RWPE2 (cell line): ENCODE results near the gene AQR.
"Not testable (repeated sequence)": the region's sequence is repeated elsewhere in the genome, so short reads cannot be mapped to it uniquely, and the experiment has no call there.

ENCODE experiments used
- ATAC-seq: fragments of 200-7000 bp; cut with Tn5 transposase; 3 replicates; pipeline ENCODE4 v1.9.1; 2021; ENCODE audit warnings: low read depth
- DNase-seq: peaks from one replicate; pipeline ENCODE4 v3.0.0-alpha.2; 2020; ENCODE audit warnings: low spot score
- H3K27ac ChIP-seq: fragments of 450-650 bp; 2 replicates; pipeline ENCODE4 v1.5.1; 2017; ENCODE audit warnings: mild to moderate bottlenecking; ENCODE audit not compliant: poor library complexity, severe bottlenecking
- H3K27me3 ChIP-seq: fragments of 250-450 bp; sonication (Bioruptor Pico); 2 replicates; pipeline ENCODE4 v1.5.1; 2021; ENCODE audit warnings: mild to moderate bottlenecking, moderate library complexity; ENCODE audit not compliant: insufficient read depth, poor library complexity, severe bottlenecking
- H3K36me3 ChIP-seq: fragments of 250-450 bp; sonication (Bioruptor Pico); 2 replicates; pipeline ENCODE4 v1.5.1; 2020; ENCODE audit warnings: low read depth, mild to moderate bottlenecking, moderate library complexity
- H3K4me1 ChIP-seq: fragments of 250-450 bp; sonication (Bioruptor Pico); 2 replicates; pipeline ENCODE4 v1.5.1; 2021; ENCODE audit warnings: mild to moderate bottlenecking, moderate library complexity; ENCODE audit not compliant: insufficient read depth, poor library complexity, severe bottlenecking
- H3K4me3 ChIP-seq: fragments of 250-450 bp; sonication (Bioruptor Pico); 2 replicates; pipeline ENCODE4 v1.5.1; 2021; ENCODE audit warnings: mild to moderate bottlenecking, moderate library complexity; ENCODE audit not compliant: severe bottlenecking
- H3K9me3 ChIP-seq: fragments of 250-450 bp; sonication (Bioruptor Pico); 2 replicates; pipeline ENCODE4 v1.5.1; 2021; ENCODE audit warnings: mild to moderate bottlenecking, moderate library complexity; ENCODE audit not compliant: severe bottlenecking
- TF ChIP-seq, protein P1 (sequence below): fragments of 450-650 bp; IDR thresholded peaks from one replicate; pipeline ENCODE4 v1.5.1; 2017; ENCODE audit warnings: mild to moderate bottlenecking, moderate library complexity; ENCODE audit not compliant: poor library complexity, severe bottlenecking

The AQR gene

DNA sequence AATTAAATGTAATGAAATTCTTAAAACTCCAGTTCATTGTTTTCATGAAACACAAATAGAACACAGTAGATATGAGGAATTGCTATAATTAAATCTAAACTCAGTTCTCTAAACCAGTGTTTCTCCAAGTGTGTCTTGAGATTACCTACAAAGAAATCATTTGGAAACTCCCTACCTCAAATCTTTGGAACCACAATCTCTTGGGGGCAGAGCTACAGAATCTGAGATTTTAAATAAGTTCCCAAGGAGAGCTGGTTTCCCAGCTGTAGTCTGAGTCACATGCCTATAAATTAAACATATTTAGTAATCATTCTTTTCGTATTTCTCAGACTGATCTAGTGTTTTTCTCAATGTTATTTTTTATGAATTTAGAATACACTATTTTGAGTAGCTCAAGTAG is 157.2 kb downstream of the AQR start:
- no peak for DNase-seq
- Histone ChIP-seq H3K9me3 (no peaks in the 10 kb centered on the region), H3K4me1 (peaks cover 12% of the 10 kb centered on the region), H3K4me3 (no peak overlapping the region), H3K36me3 (no peaks in the 10 kb centered on the region), H3K27ac (no peak overlapping the region), H3K27me3 (no peaks in the 10 kb centered on the region)
- ATAC-seq = no peak; the same call in 2 of the 3 replicates
- TF ChIP-seq, protein P1, sequence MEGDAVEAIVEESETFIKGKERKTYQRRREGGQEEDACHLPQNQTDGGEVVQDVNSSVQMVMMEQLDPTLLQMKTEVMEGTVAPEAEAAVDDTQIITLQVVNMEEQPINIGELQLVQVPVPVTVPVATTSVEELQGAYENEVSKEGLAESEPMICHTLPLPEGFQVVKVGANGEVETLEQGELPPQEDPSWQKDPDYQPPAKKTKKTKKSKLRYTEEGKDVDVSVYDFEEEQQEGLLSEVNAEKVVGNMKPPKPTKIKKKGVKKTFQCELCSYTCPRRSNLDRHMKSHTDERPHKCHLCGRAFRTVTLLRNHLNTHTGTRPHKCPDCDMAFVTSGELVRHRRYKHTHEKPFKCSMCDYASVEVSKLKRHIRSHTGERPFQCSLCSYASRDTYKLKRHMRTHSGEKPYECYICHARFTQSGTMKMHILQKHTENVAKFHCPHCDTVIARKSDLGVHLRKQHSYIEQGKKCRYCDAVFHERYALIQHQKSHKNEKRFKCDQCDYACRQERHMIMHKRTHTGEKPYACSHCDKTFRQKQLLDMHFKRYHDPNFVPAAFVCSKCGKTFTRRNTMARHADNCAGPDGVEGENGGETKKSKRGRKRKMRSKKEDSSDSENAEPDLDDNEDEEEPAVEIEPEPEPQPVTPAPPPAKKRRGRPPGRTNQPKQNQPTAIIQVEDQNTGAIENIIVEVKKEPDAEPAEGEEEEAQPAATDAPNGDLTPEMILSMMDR = no peak

- H3K4me3 ChIP-seq = no peak overlapping the region
- H3K27me3 ChIP-seq = no peaks in the 10 kb centered on the region
- H3K4me1 ChIP-seq = peaks cover 12% of the 10 kb centered on the region
- H3K9me3 ChIP-seq = no peaks in the 10 kb centered on the region
- H3K36me3 ChIP-seq = no peaks in the 10 kb centered on the region
- TF ChIP-seq, protein P1 = no peak
- ATAC-seq (peak; percentile 91), DNase-seq (peak; percentile 80)
- peak overlapping the region; percentile 72 for H3K27ac ChIP-seq
These were observed 159.0 kb downstream of the AQR start for GRCh38 chr15:34810443-34811129.

DNA sequence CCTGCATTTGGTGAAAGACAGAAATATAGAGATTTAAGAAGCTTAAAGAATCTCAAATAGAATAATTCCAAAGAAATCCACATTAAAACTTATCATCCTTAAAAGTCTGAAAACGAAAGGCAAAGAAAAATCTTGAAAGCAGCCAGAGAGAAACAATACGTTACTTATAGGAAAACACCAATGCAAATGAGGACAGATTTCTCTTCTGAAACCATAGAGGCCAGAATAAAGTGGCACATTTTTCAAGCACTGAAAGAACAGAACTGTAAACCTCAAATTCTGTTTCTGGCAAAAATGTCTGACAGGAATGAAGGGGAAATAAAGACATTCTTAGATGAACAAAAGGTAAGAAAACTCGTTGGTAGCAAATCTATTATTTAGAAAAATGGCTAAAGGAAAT is 160.4 kb downstream of the AQR start:
- no peaks in the 10 kb centered on the region for H3K36me3 ChIP-seq
- no peak for DNase-seq
- H3K27me3 ChIP-seq = no peaks in the 10 kb centered on the region
- H3K4me3 ChIP-seq = no peak overlapping the region
- H3K9me3 ChIP-seq = no peaks in the 10 kb centered on the region
- ATAC-seq = no peak
- no peak overlapping the region for H3K27ac ChIP-seq
- H3K4me1 ChIP-seq = peaks cover 12% of the 10 kb centered on the region
- TF ChIP-seq, protein P1 = no peak

GRCh38 chr15:34808016-34808415 is 161.5 kb downstream of the AQR start:
- no peak overlapping the region for H3K4me3 ChIP-seq
- no peaks in the 10 kb centered on the region for H3K27me3 ChIP-seq
- TF ChIP-seq, protein P1 = no peak
- ATAC-seq (no peak), DNase-seq (no peak)
- peaks cover 16% of the 10 kb centered on the region for H3K4me1 ChIP-seq
- H3K27ac ChIP-seq = no peak overlapping the region
- H3K9me3 ChIP-seq = no peaks in the 10 kb centered on the region
- no peaks in the 10 kb centered on the region for H3K36me3 ChIP-seq

DNA sequence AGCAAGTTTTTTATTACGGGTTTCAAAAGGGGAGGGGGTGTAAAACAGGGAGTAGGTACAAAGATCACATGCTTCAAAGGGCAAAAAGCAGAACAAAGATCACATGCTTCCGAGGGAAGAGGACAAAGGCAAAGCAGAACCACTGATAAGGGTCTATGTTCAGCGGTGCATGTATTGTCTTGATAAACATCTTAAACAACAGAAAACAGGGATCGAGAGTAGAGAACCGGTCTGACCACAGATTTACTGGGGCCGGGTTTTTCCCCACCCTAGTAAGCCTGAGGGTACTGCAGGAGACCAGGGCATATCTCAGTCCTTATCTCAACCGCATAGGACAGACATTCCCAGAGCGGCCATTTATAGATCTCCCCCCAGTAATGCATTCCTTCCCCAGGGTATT is 162.3 kb downstream of the AQR start:
- H3K4me3 ChIP-seq, H3K27me3 ChIP-seq, H3K9me3 ChIP-seq, ATAC-seq, H3K36me3 ChIP-seq, DNase-seq, H3K27ac ChIP-seq: not testable (repeated sequence)
- H3K4me1 ChIP-seq = peaks cover 20% of the 10 kb centered on the region
